A549 (cell line): ENCODE measurements around the gene MYOZ1.

Source experiments
- CTCF ChIP-seq: fragments of >200 bp; sonication (Bioruptor Twin); formaldehyde crosslinking; IDR thresholded peaks from 3 replicates; pipeline ENCODE4 v1.5.1; 2016
- E2F6 ChIP-seq: IDR thresholded peaks from 2 replicates; pipeline ENCODE4 v1.6.1; 2012; ENCODE audit warnings: low read depth, borderline replicate concordance

GRCh38 chr10:73629165-73629564, 12.1 kb downstream of the MYOZ1 start:
- TF ChIP-seq E2F6 (no peak), CTCF (no peak)
